GM12872 (cell line): Measurements from ENCODE around the gene PLXNA4.

Experiments used
- CTCF ChIP-seq: IDR thresholded peaks from 3 replicates; pipeline ENCODE4 v1.5.1; 2011; ENCODE audit warnings: low read depth, mild to moderate bottlenecking, low read length, moderate library complexity; ENCODE audit not compliant: insufficient read depth

PLXNA4 gene

GRCh38 chr7:132577206-132578049, 1.2 kb upstream of the PLXNA4 start:
- TF ChIP-seq CTCF: no peak

- no peak for TF ChIP-seq CTCF
These were observed 433 bp upstream of the PLXNA4 start for GRCh38 chr7:132576721-132577085.

- TF ChIP-seq CTCF: no peak
These were observed 770 bp downstream of the PLXNA4 start for GRCh38 chr7:132575419-132575981.

GRCh38 chr7:132574223-132574622, 2.0 kb downstream of the PLXNA4 start:
- no peak for TF ChIP-seq CTCF

- no peak for TF ChIP-seq CTCF
These were observed 2.9 kb downstream of the PLXNA4 start for GRCh38 chr7:132573251-132573955.

GRCh38 chr7:132572526-132572925, 3.7 kb downstream of the PLXNA4 start:
- no peak for TF ChIP-seq CTCF

GRCh38 chr7:132571970-132572369, 4.3 kb downstream of the PLXNA4 start:
- TF ChIP-seq CTCF: no peak
